H1 (cell line): ENCODE data around the gene MEGF11. TPM values are rescaled to one million over a fixed set of nuclear protein-coding genes. Genes with fewer than 3 reads are reported as not detected.

Experiments
- EZH2 ChIP-seq: fragments of 200-600 bp; sonication (generic); IDR thresholded peaks from 2 replicates; pipeline ENCODE4 v1.7.1; 2012; ENCODE audit warnings: low read depth, mild to moderate bottlenecking, moderate library complexity, low read length, inconsistent platforms; ENCODE audit not compliant: severe bottlenecking
- KDM5A ChIP-seq: fragments of 200-600 bp; IDR thresholded peaks from 2 replicates; pipeline ENCODE4 v1.7.1; 2012; ENCODE audit warnings: mild to moderate bottlenecking, low read length, inconsistent platforms, mixed read lengths
- POLR2AphosphoS5 ChIP-seq: IDR thresholded peaks from 2 replicates; pipeline ENCODE4 v1.6.1; 2011; ENCODE audit warnings: low read depth, low read length
- SIN3A ChIP-seq, 2 experiments: IDR thresholded peaks in 1 of 2; conservative IDR thresholded peaks in 1 of 2; 2 replicates each; pipeline ENCODE4 v1.6.1; 2011 to 2012; ENCODE audit warnings: low read length in 2 of 2, improper control_type of control experiment in 1 of 2, low read depth in 1 of 2, mild to moderate bottlenecking in 1 of 2
- ZNF274 ChIP-seq: IDR thresholded peaks from 2 replicates; pipeline ENCODE4 v1.7.0; 2012; ENCODE audit warnings: low read length, borderline replicate concordance; ENCODE audit errors: extremely low read depth
- polyA plus RNA-seq, 7 experiments: library from polyadenylated mRNA; depleted of rRNA in 3 of 7; stranded (reverse) in 5 of 7; unstranded in 2 of 7; fragments of >200 nt in 5 of 7; fragments of 200-250 nt in 2 of 7; gene quantifications; 1 replicate in 5 of 7; 2 replicates in 1 of 7; 4 replicates in 1 of 7; pipeline versions ENCODE4 v1.2.1 to v1.2.3, GENCODE V29; 2011 to 2013; ENCODE audit warnings: missing spikeins in 2 of 7, mixed read lengths in 2 of 7
- total RNA-seq: library from RNA; stranded (reverse); fragmentation: NEBNext Ultra II Directional; extraction: Animal tissue kit (Norgen Biotek cat#: 25700); gene quantifications from 2 replicates; pipeline ENCODE4 v1.2.1, GENCODE V29; 2021
- TF ChIP-seq, protein P1 (sequence below): IDR thresholded peaks from 2 replicates; pipeline ENCODE4 v1.6.1; 2012; ENCODE audit warnings: low read length, inconsistent platforms

MEGF11 gene
- total and polyA plus RNA-seq, 2 of the 8 experiments (the other 6 are each of a cell fraction or from before 2014, with no cell fraction given): 4.4 to 4.8 TPM

DNA sequence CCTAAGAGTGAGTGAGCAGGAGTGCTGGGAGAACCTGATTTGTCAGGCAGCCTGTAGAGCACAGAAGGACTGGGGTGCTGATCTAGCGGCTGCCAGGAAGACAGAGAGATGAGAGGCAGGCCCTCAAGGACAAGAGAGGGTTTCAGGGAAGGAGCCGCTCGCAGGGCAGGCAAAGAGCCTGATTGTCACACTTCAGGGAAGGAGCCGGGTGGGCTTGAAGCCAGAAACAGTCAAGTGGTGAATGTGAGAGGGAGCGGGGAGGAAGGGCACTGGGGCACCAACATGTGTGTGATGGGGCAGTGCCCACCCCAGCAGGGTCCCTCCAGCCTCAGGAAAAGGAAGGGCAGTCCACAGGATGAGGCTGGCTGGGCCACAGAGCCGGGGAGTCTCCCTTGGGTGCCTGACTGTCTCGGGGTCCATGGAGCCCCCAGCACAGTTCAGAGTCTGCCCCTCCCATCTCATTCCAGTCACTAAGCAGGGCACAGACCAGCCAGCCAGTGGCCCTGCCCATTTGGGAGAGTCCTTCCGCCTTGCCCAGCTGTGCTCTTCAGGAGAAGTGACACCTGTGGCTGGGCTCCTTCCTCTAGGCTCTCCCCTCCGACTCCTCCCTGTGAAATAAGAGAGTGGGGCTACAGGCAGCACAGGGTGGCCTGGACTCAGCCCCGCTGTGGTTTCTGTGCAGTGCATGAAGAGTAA, 235.6 kb downstream of the MEGF11 start (continued):
- TF ChIP-seq, protein P1, sequence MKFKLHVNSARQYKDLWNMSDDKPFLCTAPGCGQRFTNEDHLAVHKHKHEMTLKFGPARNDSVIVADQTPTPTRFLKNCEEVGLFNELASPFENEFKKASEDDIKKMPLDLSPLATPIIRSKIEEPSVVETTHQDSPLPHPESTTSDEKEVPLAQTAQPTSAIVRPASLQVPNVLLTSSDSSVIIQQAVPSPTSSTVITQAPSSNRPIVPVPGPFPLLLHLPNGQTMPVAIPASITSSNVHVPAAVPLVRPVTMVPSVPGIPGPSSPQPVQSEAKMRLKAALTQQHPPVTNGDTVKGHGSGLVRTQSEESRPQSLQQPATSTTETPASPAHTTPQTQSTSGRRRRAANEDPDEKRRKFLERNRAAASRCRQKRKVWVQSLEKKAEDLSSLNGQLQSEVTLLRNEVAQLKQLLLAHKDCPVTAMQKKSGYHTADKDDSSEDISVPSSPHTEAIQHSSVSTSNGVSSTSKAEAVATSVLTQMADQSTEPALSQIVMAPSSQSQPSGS: no peak
- TF ChIP-seq KDM5A: no peak
- no peak for TF ChIP-seq POLR2AphosphoS5
- TF ChIP-seq SIN3A (conservative IDR thresholded peaks at IDR 0.05 in 1 of 2, IDR thresholded peaks at IDR 0.05 in 1 of 2; ENCODE audit: low read depth in 1 of 2, low read length in 2 of 2): no peak
- no peak for TF ChIP-seq ZNF274
- TF ChIP-seq EZH2: no peak
